ENCODE data around the gene TCAIM. TPM values are rescaled to one million over a fixed set of nuclear protein-coding genes. Genes with fewer than 3 reads are reported as not detected.
A peak's percentile ranks its signal among the peaks of the same experiment; 100 is the strongest.

Gene TCAIM
- total RNA-seq, 2 experiments from 2014 or later = 2.9 to 4.2 TPM

DNA sequence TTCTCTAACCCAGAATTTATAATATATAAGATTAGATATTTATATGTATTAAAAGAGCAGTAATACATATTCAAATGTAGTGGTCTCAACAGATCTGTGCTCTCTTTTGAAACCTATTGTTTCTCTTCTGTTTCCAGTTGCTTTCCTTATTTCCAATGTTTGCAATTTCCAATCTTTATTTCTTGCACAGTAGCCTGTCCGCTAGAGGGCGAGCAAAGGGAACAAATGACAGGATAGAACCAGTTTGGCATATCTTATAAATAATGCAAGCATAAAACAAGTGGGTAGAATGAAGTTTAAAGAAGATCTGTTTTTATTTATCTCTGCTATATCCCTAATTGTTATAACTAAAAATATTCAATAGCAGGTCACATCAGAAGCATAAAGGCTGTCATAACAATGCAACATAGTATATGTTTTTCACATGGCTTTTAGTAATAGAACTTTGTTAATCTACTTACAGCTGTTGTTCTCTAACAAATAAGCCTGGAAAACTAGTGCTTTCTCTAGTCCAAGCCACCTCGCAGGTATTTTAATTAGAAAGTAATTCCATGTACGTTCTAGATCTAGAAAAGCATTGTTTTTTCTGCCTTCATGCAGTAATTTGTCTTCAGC, 15.1 kb upstream of the TCAIM start:
- ATAC-seq (ENCODE audit: poor library complexity) = no peak

DNA sequence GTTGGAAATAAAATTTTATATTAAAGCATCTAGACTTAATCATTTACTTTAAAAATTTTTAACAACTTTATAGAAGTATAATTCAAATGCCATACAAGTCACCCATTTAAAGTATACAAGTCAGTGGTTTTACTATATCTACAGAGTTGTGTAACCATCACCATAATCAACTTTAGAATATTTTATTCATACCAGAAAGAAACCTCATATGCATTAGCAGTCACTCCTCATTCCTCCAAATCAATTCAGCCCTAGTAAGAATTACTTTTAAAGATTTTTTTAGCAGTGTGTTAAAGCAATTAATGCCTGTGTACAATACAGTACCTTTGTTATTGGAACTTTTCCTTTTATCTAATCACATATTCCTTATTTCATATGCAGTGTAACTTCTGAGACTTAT, 14.0 kb upstream of the TCAIM start:
- Mint-ChIP-seq H3K27me3 (peaks cover 6% of the 10 kb centered on the region), H3K36me3 (ENCODE audit: low read depth) (no peaks in the 10 kb centered on the region), H3K4me3 (no peak overlapping the region), H3K27ac (no peak overlapping the region), H3K9me3 (no peaks in the 10 kb centered on the region), H3K4me1 (ENCODE audit: low read depth) (no peaks in the 10 kb centered on the region)
- no peaks in the 10 kb centered on the region for H3K9me3 ChIP-seq (ENCODE audit: control insufficient read depth in 1 of 2, insufficient read depth in 1 of 2, low read length in 2 of 2)
- H3K36me3 ChIP-seq (ENCODE audit: insufficient read depth, low read length) = no peaks in the 10 kb centered on the region
- DNase-seq (no peak), ATAC-seq (ENCODE audit: poor library complexity) (no peak)
- ChIA-PET POLR2A (interaction anchor here (1.5 to 1.7 kb wide), 2 partner anchors 13 to 186 kb away, joined by 3 to 6 read pairs; partner anchors contain the start of gene TCAIM), CTCF (interaction anchor here (1.2 kb wide), 1 partner anchor 663 kb away, joined by 3 read pairs; no protein-coding TSS in a partner anchor)
- H3K27ac ChIP-seq (ENCODE audit: low read depth in 1 of 2, low read length in 2 of 2) = no peak overlapping the region
- TF ChIP-seq, protein P1, sequence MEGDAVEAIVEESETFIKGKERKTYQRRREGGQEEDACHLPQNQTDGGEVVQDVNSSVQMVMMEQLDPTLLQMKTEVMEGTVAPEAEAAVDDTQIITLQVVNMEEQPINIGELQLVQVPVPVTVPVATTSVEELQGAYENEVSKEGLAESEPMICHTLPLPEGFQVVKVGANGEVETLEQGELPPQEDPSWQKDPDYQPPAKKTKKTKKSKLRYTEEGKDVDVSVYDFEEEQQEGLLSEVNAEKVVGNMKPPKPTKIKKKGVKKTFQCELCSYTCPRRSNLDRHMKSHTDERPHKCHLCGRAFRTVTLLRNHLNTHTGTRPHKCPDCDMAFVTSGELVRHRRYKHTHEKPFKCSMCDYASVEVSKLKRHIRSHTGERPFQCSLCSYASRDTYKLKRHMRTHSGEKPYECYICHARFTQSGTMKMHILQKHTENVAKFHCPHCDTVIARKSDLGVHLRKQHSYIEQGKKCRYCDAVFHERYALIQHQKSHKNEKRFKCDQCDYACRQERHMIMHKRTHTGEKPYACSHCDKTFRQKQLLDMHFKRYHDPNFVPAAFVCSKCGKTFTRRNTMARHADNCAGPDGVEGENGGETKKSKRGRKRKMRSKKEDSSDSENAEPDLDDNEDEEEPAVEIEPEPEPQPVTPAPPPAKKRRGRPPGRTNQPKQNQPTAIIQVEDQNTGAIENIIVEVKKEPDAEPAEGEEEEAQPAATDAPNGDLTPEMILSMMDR (IDR thresholded peaks at IDR 0.05) = no peak
- intact Hi-C loops (cut with DNase I, micrococcal nuclease) = loop anchor here in 1 of 2 experiments (10.0 kb wide), 1 partner anchor 110 kb away; no protein-coding TSS in a partner anchor
- H3K27me3 ChIP-seq (ENCODE audit: control insufficient read depth in 1 of 2, insufficient read depth in 2 of 2, low read length in 2 of 2) = peaks cover 0 to 9% of the 10 kb centered on the region in 2 experiments
- no peak overlapping the region for H3K4me3 ChIP-seq (ENCODE audit: low read length)
- H3K4me1 ChIP-seq (ENCODE audit: insufficient read depth, low read length) = no peaks in the 10 kb centered on the region

More for the DNA sequence above, 15.1 kb upstream of the TCAIM start:
- ChIA-PET POLR2A (interaction anchor here (1.5 to 1.7 kb wide), 2 partner anchors 14 to 187 kb away, joined by 3 to 6 read pairs; partner anchors contain the start of gene TCAIM), CTCF (interaction anchor here (1.0 to 1.2 kb wide), 2 partner anchors 15 to 664 kb away, joined by 3 read pairs; partner anchors contain the start of gene TCAIM)
- Mint-ChIP-seq H3K9me3 (no peaks in the 10 kb centered on the region), H3K36me3 (ENCODE audit: low read depth) (no peaks in the 10 kb centered on the region), H3K27ac (no peak overlapping the region), H3K4me1 (ENCODE audit: low read depth) (no peaks in the 10 kb centered on the region), H3K27me3 (peaks cover 10% of the 10 kb centered on the region), H3K4me3 (no peak overlapping the region)
- peak; percentile 20 to 72 (median 48) for DNase-seq
- H3K27me3 ChIP-seq (ENCODE audit: control insufficient read depth in 1 of 2, insufficient read depth in 2 of 2, low read length in 2 of 2) = no peaks in the 10 kb centered on the region
- no peaks in the 10 kb centered on the region for H3K9me3 ChIP-seq (ENCODE audit: control insufficient read depth in 1 of 2, insufficient read depth in 1 of 2, low read length in 2 of 2)
- intact Hi-C loops (cut with DNase I, micrococcal nuclease) = loop anchor here (1.0 to 10.0 kb wide), 3 partner anchors 111 to 591 kb away; no protein-coding TSS in a partner anchor
- no peaks in the 10 kb centered on the region for H3K36me3 ChIP-seq (ENCODE audit: insufficient read depth, low read length)
- H3K4me1 ChIP-seq (ENCODE audit: insufficient read depth, low read length) = peaks cover 3% of the 10 kb centered on the region
- no peak overlapping the region for H3K27ac ChIP-seq (ENCODE audit: low read depth in 1 of 2, low read length in 2 of 2)
- H3K4me3 ChIP-seq (ENCODE audit: low read length) = no peak overlapping the region
- TF ChIP-seq, protein P1 (IDR thresholded peaks at IDR 0.05) = peak; percentile 90

DNA sequence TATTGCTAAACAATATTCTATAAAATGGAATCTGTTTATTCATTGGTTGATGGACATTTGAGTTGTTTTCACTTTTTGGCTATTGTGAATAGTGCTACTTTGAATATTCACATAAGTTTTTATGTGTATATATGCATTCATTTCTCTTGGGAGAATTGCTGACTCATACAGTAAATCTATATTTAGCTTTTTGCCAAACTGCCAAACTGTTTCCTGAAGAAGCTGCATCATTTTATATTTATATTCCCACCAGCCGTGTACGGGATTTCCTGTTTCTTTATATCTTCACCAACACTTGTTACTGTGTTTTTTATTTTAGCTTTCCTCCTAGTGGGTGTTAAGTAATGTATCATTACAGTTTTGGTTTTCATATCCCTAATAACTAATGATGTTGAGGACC, 12.5 kb upstream of the TCAIM start:
- H3K36me3 ChIP-seq (ENCODE audit: insufficient read depth, low read length) = no peaks in the 10 kb centered on the region
- no peak for DNase-seq
- intact Hi-C loops (cut with DNase I, micrococcal nuclease) = loop anchor here in 1 of 2 experiments (10.0 kb wide), 1 partner anchor 109 kb away; no protein-coding TSS in a partner anchor
- no peak overlapping the region for H3K27ac Mint-ChIP-seq
- TF ChIP-seq, protein P1 (IDR thresholded peaks at IDR 0.05) = no peak
- H3K27me3 Mint-ChIP-seq = peaks cover 13% of the 10 kb centered on the region
- H3K4me1 Mint-ChIP-seq (ENCODE audit: low read depth) = no peaks in the 10 kb centered on the region
- no peaks in the 10 kb centered on the region for H3K36me3 Mint-ChIP-seq (ENCODE audit: low read depth)
- H3K9me3 ChIP-seq (ENCODE audit: control insufficient read depth in 1 of 2, insufficient read depth in 1 of 2, low read length in 2 of 2) = no peaks in the 10 kb centered on the region
- H3K4me3 Mint-ChIP-seq = no peak overlapping the region
- H3K4me3 ChIP-seq (ENCODE audit: low read length) = no peak overlapping the region
- no peaks in the 10 kb centered on the region for H3K4me1 ChIP-seq (ENCODE audit: insufficient read depth, low read length)
- H3K9me3 Mint-ChIP-seq = no peaks in the 10 kb centered on the region
- ATAC-seq (ENCODE audit: poor library complexity) = no peak
- H3K27ac ChIP-seq (ENCODE audit: low read depth in 1 of 2, low read length in 2 of 2) = no peak overlapping the region
- CTCF ChIA-PET = no interaction called here
- peaks cover 0 to 9% of the 10 kb centered on the region in 2 experiments for H3K27me3 ChIP-seq (ENCODE audit: control insufficient read depth in 1 of 2, insufficient read depth in 2 of 2, low read length in 2 of 2)
- POLR2A ChIA-PET = interaction anchor here (0.7 kb wide), 1 partner anchor 207 kb away, joined by 4 read pairs; no protein-coding TSS in a partner anchor

Data from CD4-positive, alpha-beta T cell (primary cell).